Measurements from ENCODE around the gene PRR36.

Gene PRR36

GRCh38 chr19:7900931-7901330 lies 26.7 kb upstream of the PRR36 start:
- POLR2A ChIA-PET = interaction anchor here (1.4 to 2.2 kb wide), 2 partner anchors 8 to 11 kb away, joined by 3 to 7 read pairs; no protein-coding TSS in a partner anchor

GRCh38 chr19:7900401-7900870 lies 26.2 kb upstream of the PRR36 start:
- POLR2A ChIA-PET = interaction anchor here (1.4 to 2.2 kb wide), 2 partner anchors 8 to 10 kb away, joined by 3 to 7 read pairs; no protein-coding TSS in a partner anchor
- CTCF ChIA-PET = interaction anchor here (1.1 to 2.0 kb wide), 7 partner anchors 18 to 49 kb away, joined by 3 to 8 read pairs (median 4); no protein-coding TSS in a partner anchor
- TF ChIP-seq CTCF (IDR thresholded peaks at IDR 0.05; ENCODE audit: insufficient read depth, low read length, missing control alignments) = no peak

More at GRCh38 chr19:7900931-7901330, 26.7 kb upstream of the PRR36 start:
- H3K4me3 ChIP-seq (ENCODE audit: low read depth, low read length) = no peak overlapping the region
- no peak for DNase-seq (ENCODE audit: low read depth, low spot score)
- CTCF ChIA-PET = interaction anchor here (0.7 to 2.0 kb wide), 10 partner anchors 13 to 50 kb away, joined by 3 to 8 read pairs (median 4); partner anchors contain the start of gene LRRC8E
- no peak for TF ChIP-seq CTCF (IDR thresholded peaks at IDR 0.05; ENCODE audit: insufficient read depth, low read length, missing control alignments)

GRCh38 chr19:7899751-7900378 lies 25.7 kb upstream of the PRR36 start:
- DNase-seq (ENCODE audit: low read depth, low spot score) = no peak
- TF ChIP-seq CTCF (IDR thresholded peaks at IDR 0.05; ENCODE audit: insufficient read depth, low read length, missing control alignments) = no peak
- ChIA-PET POLR2A (interaction anchor here (1.4 to 2.2 kb wide), 2 partner anchors 9 to 10 kb away, joined by 3 to 7 read pairs; no protein-coding TSS in a partner anchor), CTCF (interaction anchor here (1.2 to 2.0 kb wide), 5 partner anchors 18 to 49 kb away, joined by 3 to 8 read pairs (median 5); no protein-coding TSS in a partner anchor)
- no peak overlapping the region for H3K4me3 ChIP-seq (ENCODE audit: low read depth, low read length)

More at GRCh38 chr19:7900401-7900870, 26.2 kb upstream of the PRR36 start:
- no peak for DNase-seq (ENCODE audit: low read depth, low spot score)
- no peak overlapping the region for H3K4me3 ChIP-seq (ENCODE audit: low read depth, low read length)

GRCh38 chr19:7898967-7899366 lies 24.8 kb upstream of the PRR36 start:
- ChIA-PET CTCF (interaction anchor here (1.0 to 2.0 kb wide), 3 partner anchors 22 to 46 kb away, joined by 3 to 7 read pairs (median 3); no protein-coding TSS in a partner anchor), POLR2A (no interaction called here)
- DNase-seq (ENCODE audit: low read depth, low spot score) = no peak
- H3K4me3 ChIP-seq (ENCODE audit: low read depth, low read length) = no peak overlapping the region
- no peak for TF ChIP-seq CTCF (IDR thresholded peaks at IDR 0.05; ENCODE audit: insufficient read depth, low read length, missing control alignments)

GRCh38 chr19:7897292-7897691 lies 23.1 kb upstream of the PRR36 start:
- TF ChIP-seq CTCF (IDR thresholded peaks at IDR 0.05; ENCODE audit: insufficient read depth, low read length, missing control alignments) = no peak
- no peak for DNase-seq (ENCODE audit: low read depth, low spot score)
- POLR2A ChIA-PET = interaction anchor here (1.0 kb wide), 1 partner anchor 9 kb away, joined by 3 read pairs; the partner anchor contains the start of gene LRRC8E
- CTCF ChIA-PET = interaction anchor here (0.8 to 1.5 kb wide), 3 partner anchors 9 to 44 kb away, joined by 3 to 4 read pairs (median 4); partner anchors contain the start of gene LRRC8E
- H3K4me3 ChIP-seq (ENCODE audit: low read depth, low read length) = no peak overlapping the region

- POLR2A ChIA-PET = no interaction called here
- CTCF ChIA-PET = no interaction called here
- DNase-seq (ENCODE audit: low read depth, low spot score) = no peak
- TF ChIP-seq CTCF (IDR thresholded peaks at IDR 0.05; ENCODE audit: insufficient read depth, low read length, missing control alignments) = no peak
- H3K4me3 ChIP-seq (ENCODE audit: low read depth, low read length) = no peak overlapping the region
Measured at GRCh38 chr19:7895565-7895964, 21.4 kb upstream of the PRR36 start.

Measured in AG04449 (cell line).